ENCODE results near the gene BDH1.

DNA sequence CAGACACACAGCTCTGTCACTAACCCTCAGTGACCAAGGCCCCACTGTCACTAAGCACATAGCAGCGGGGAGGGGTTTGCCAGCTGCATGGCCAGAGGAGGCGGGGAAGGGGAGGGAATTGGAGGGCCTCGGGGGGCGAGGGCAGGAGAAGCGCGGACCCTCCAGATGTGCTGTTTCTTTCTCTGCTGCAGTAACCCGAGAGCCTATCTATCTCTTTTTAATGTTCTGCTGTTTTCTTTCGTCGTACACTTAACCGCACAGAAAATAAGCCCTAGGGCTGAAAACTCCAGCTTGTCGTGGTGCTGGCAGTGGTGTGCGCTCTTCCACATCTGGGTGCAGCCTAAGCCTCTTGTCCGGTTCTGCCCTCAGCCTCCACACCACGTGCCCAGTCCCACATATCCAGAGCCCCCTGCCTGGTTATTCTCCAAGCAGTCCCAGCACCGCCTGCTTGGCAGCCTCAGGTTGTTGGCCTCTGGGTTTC is 51.1 kb downstream of the BDH1 start:
- TF ChIP-seq, protein P1, sequence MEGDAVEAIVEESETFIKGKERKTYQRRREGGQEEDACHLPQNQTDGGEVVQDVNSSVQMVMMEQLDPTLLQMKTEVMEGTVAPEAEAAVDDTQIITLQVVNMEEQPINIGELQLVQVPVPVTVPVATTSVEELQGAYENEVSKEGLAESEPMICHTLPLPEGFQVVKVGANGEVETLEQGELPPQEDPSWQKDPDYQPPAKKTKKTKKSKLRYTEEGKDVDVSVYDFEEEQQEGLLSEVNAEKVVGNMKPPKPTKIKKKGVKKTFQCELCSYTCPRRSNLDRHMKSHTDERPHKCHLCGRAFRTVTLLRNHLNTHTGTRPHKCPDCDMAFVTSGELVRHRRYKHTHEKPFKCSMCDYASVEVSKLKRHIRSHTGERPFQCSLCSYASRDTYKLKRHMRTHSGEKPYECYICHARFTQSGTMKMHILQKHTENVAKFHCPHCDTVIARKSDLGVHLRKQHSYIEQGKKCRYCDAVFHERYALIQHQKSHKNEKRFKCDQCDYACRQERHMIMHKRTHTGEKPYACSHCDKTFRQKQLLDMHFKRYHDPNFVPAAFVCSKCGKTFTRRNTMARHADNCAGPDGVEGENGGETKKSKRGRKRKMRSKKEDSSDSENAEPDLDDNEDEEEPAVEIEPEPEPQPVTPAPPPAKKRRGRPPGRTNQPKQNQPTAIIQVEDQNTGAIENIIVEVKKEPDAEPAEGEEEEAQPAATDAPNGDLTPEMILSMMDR (IDR thresholded peaks at IDR 0.05; ENCODE audit: low read depth, low read length): no peak
- TF ChIP-seq EZH2phosphoT487 (IDR thresholded peaks at IDR 0.05; ENCODE audit: low read depth): no peak

All from OCI-LY3 (cell line).